Colonic mucosa (tissue), 4 donors: Measurements from ENCODE around the gene VSIG10L2. TPM values are rescaled to one million over a fixed set of nuclear protein-coding genes. Genes with fewer than 3 reads are reported as not detected.
A peak's percentile ranks its signal among the peaks of the same experiment; 100 is the strongest.

Source experiments
- DNase-seq: peaks from one replicate; pipeline ENCODE4 v3.0.0-alpha.2; 2020
- H3K27ac ChIP-seq: fragments of 200-600 bp; one replicate; pipeline ENCODE4 v1.8.0; 2021
- H3K27me3 ChIP-seq: fragments of 200-600 bp; one replicate; pipeline ENCODE4 v1.8.0; 2021
- H3K36me3 ChIP-seq: fragments of 200-600 bp; one replicate; pipeline ENCODE4 v1.8.0; 2021
- H3K4me1 ChIP-seq: fragments of 200-600 bp; one replicate; pipeline ENCODE4 v1.8.0; 2021; ENCODE audit warnings: mild to moderate bottlenecking
- H3K4me3 ChIP-seq: fragments of 200-600 bp; one replicate; pipeline ENCODE4 v1.8.0; 2021
- H3K9ac ChIP-seq, 2 donors: one replicate each; pipeline ENCODE4 v1.7.0; 2013; ENCODE audit warnings: control low read depth in 2 of 2, low read depth in 2 of 2, low read length in 2 of 2
- H3K9me3 ChIP-seq: fragments of 200-600 bp; one replicate; pipeline ENCODE4 v1.8.0; 2021
- intact Hi-C: fragments of 100-400 bp; cut with DNase I; formaldehyde crosslinking; loops from one replicate; pipeline ENCODE4 v1.14.1; 2022
- total RNA-seq, 2 donors: library from RNA; stranded (reverse); fragmentation: NEBNext Ultra II Directional in 1 of 2; extraction: Animal tissue kit (Norgen Biotek cat#: 25700) in 1 of 2; gene quantifications; one replicate each; pipeline ENCODE4 v1.2.1, GENCODE V29; 2021
- TF ChIP-seq, protein P1 (sequence below): fragments of 200-600 bp; IDR thresholded peaks from one replicate; pipeline ENCODE4 v1.8.0; 2022; ENCODE audit warnings: antibody characterized with exemption, mild to moderate bottlenecking
- donor health status: healthy.
- donor health status: DM: no; HTN: no; CAD: no.
- donor health status: DM: no; HTN: no; CAD: no.

The VSIG10L2 gene
- total RNA-seq, 2 donors from 2014 or later = not detected

DNA sequence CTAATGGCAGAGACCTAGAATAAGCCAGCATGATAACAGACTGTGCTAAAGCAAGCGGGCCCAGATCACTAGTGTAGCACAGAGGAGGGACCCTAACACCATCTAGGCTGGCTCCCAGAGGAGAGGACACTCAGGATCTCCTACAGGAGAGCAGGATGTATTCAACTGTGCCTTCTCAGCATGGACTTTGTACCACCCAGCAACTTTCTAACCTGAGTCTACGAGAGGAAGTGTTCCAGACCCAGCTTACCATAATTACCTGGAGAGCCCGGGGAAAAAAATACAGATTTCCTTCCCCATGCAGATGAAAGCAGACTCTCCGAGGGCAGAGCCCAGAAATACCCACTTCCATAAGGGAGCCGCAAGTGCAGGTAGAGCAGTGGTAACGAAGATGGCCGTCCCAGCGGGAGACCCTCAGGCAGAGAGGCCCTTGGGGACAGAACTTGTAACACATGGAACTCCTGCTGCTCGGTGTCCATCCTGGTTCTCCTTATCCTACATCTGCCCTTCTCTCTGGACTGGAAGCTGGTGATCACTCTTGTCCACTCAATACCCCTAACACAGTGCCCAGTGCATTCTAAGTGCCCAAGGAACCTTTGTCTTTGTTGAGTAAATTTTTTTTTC lies 21.3 kb upstream of the VSIG10L2 start:
- DNase-seq = no peak
- intact Hi-C loops = no loop called here
- no peaks in the 10 kb centered on the region for H3K36me3 ChIP-seq
- no peaks in the 10 kb centered on the region for H3K27me3 ChIP-seq
- no peak overlapping the region for H3K4me3 ChIP-seq
- H3K9ac ChIP-seq = no peak overlapping the region
- H3K4me1 ChIP-seq = no peaks in the 10 kb centered on the region
- no peaks in the 10 kb centered on the region for H3K9me3 ChIP-seq
- TF ChIP-seq, protein P1, sequence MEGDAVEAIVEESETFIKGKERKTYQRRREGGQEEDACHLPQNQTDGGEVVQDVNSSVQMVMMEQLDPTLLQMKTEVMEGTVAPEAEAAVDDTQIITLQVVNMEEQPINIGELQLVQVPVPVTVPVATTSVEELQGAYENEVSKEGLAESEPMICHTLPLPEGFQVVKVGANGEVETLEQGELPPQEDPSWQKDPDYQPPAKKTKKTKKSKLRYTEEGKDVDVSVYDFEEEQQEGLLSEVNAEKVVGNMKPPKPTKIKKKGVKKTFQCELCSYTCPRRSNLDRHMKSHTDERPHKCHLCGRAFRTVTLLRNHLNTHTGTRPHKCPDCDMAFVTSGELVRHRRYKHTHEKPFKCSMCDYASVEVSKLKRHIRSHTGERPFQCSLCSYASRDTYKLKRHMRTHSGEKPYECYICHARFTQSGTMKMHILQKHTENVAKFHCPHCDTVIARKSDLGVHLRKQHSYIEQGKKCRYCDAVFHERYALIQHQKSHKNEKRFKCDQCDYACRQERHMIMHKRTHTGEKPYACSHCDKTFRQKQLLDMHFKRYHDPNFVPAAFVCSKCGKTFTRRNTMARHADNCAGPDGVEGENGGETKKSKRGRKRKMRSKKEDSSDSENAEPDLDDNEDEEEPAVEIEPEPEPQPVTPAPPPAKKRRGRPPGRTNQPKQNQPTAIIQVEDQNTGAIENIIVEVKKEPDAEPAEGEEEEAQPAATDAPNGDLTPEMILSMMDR = no peak
- no peak overlapping the region for H3K27ac ChIP-seq

- TF ChIP-seq, protein P1 = no peak
- H3K4me3 ChIP-seq = no peak overlapping the region
- no peaks in the 10 kb centered on the region for H3K36me3 ChIP-seq
- no peak overlapping the region for H3K9ac ChIP-seq
- DNase-seq = peak; percentile 48
- no peaks in the 10 kb centered on the region for H3K4me1 ChIP-seq
- intact Hi-C loops = no loop called here
- H3K27me3 ChIP-seq = no peaks in the 10 kb centered on the region
- no peaks in the 10 kb centered on the region for H3K9me3 ChIP-seq
- H3K27ac ChIP-seq = no peak overlapping the region
Measured at GRCh38 chr11:125925247-125925740, 20.6 kb upstream of the VSIG10L2 start.

DNA sequence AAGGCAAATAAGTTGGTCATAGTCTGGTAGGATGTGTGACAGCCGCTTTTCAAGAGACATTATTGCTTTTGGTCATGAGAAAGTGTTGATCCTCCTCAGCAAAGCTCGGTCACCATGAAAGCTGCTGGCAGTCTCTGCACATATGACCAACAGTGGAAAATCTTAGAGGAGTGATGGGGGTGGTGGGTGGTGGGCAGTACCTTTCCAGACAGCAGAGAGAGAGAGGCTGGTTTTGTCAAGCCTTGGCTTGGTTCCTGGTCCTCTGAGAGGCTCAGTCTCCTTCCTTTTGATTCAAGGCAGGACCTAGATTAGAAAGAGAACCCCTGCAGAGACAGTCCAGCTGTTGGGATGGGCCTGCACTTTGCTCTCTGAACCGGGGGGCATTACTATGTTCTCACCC lies 20.0 kb upstream of the VSIG10L2 start:
- Histone ChIP-seq H3K27ac (no peak overlapping the region), H3K36me3 (no peaks in the 10 kb centered on the region), H3K4me3 (no peak overlapping the region), H3K4me1 (no peaks in the 10 kb centered on the region), H3K27me3 (no peaks in the 10 kb centered on the region), H3K9me3 (no peaks in the 10 kb centered on the region), H3K9ac (no peak overlapping the region)
- intact Hi-C loops = no loop called here
- TF ChIP-seq, protein P1 = no peak
- no peak for DNase-seq

DNA sequence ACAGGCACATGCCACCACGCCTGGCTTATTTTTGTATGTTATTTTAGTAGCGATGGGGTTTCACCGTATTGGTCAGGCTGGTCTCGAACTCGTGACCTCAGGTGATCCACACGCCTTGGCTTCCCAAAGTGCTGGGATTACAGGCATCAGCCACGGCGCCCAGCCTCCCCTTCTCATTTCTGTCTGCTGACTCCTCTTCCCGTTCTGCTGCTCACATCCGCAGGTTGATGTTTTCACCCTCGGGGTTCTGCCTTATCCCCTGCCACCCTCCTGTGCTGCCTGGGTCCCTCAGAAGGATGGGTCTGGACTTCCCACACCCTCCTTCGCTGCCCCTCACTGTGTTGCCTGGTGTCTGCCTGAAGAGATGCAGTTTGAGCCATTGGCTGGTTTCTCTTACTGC lies 19.2 kb upstream of the VSIG10L2 start:
- TF ChIP-seq, protein P1 = no peak
- no peak for DNase-seq
- H3K9ac ChIP-seq = no peak overlapping the region
- H3K36me3 ChIP-seq = no peaks in the 10 kb centered on the region
- H3K4me3 ChIP-seq = no peak overlapping the region
- intact Hi-C loops = no loop called here
- H3K27ac ChIP-seq = no peak overlapping the region
- no peaks in the 10 kb centered on the region for H3K27me3 ChIP-seq
- no peaks in the 10 kb centered on the region for H3K4me1 ChIP-seq
- H3K9me3 ChIP-seq = no peaks in the 10 kb centered on the region

- no peak overlapping the region for H3K27ac ChIP-seq
- TF ChIP-seq, protein P1 = no peak
- H3K4me1 ChIP-seq = no peaks in the 10 kb centered on the region
- no peaks in the 10 kb centered on the region for H3K27me3 ChIP-seq
- H3K4me3 ChIP-seq = no peak overlapping the region
- no peak overlapping the region for H3K9ac ChIP-seq
- DNase-seq = no peak
- no peaks in the 10 kb centered on the region for H3K36me3 ChIP-seq
- no peaks in the 10 kb centered on the region for H3K9me3 ChIP-seq
- intact Hi-C loops = no loop called here
Measured at GRCh38 chr11:125929445-125930075, 16.3 kb upstream of the VSIG10L2 start.
